ENCODE measurements around the gene ARHGAP11A. TPM values are rescaled to one million over a fixed set of nuclear protein-coding genes. Genes with fewer than 3 reads are reported as not detected.

The ARHGAP11A gene
- total RNA-seq, 1 donor from 2014 or later, result 11.8 TPM

GRCh38 chr15:32682569-32682968, 67.3 kb downstream of the ARHGAP11A start:
- no peak for DNase-seq (ENCODE audit: low spot score in 2 of 2)
- no peak for FAIRE-seq

GRCh38 chr15:32682977-32683630, 67.8 kb downstream of the ARHGAP11A start:
- FAIRE-seq, result no peak
- no peak for DNase-seq (ENCODE audit: low spot score in 2 of 2)

GRCh38 chr15:32683906-32684584, 68.7 kb downstream of the ARHGAP11A start:
- FAIRE-seq, result no peak

DNA sequence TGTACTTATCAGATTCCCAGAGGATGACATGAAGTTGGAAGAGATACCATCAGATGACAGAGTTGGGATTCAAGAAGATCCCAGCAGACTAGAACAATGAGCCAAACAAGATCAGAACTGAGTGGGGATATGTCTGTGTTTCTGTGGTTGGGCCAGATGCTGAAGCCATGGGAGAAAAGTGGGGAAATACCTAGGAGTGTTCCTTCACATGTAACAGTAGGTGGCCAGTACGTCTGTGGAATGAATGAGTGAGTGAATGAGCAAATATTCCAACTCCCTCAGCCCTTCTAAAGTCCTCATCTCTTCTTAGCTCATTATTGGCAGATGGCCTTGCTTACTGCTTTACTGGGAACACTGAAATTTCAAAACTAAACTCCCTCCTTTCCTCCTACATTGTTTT, 70.3 kb downstream of the ARHGAP11A start:
- DNase-seq (ENCODE audit: low spot score in 2 of 2), result no peak
- no peak for FAIRE-seq

More at GRCh38 chr15:32683906-32684584, 68.7 kb downstream of the ARHGAP11A start:
- DNase-seq (ENCODE audit: low spot score in 2 of 2), result no peak

GRCh38 chr15:32687556-32687955, 72.3 kb downstream of the ARHGAP11A start:
- no peak for DNase-seq (ENCODE audit: low spot score in 2 of 2)
- FAIRE-seq, result no peak

DNA sequence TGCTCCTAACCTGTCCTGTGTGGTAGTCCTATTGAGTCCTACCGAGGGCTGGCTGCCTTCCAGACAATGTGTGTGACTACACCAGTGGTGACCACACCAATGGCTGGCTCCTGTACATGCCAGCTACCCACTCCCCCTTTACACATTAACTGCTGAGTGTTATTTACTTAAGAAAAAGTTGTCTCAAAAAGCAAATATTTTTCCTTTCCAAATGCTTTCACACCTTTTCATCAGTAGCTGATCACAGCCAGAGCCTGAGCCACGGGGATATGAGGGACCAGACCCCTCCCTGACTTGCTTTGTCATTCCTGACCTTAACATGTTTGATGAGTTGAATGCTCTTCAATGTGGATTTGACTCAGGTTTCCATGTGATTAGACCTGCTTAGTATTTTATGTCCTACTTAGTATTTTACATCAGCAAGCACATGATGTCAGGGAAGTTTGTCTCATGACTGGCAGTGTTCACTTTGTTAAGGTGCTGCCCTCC, 72.9 kb downstream of the ARHGAP11A start:
- no peak for DNase-seq (ENCODE audit: low spot score in 2 of 2)
- no peak for FAIRE-seq

Small RNA genes within 50 kb of the gene (small RNA-seq; reads per million reads assigned to genes)
- not detected for gene RN7SL286P

Other genes with a start within 250 kb of the ARHGAP11A start
- 0.41 TPM for gene GOLGA8K, start 212.2 kb upstream of the ARHGAP11A start, total RNA-seq
- gene GOLGA8O, start 159.9 kb upstream of the ARHGAP11A start, total RNA-seq, result under 0.01 TPM
- gene GOLGA8N, start 22.0 kb upstream of the ARHGAP11A start, total RNA-seq, result 2.4 TPM
- gene SCG5, start 26.2 kb downstream of the ARHGAP11A start, total RNA-seq, result 136 TPM
- gene GREM1, start 102.5 kb downstream of the ARHGAP11A start, total RNA-seq, result 2.4 TPM